PFSK-1 (cell line): ENCODE data around the gene NACAD.

Experiments
- FOXP2 ChIP-seq: optimal IDR thresholded peaks from 2 replicates; pipeline ENCODE3; 2011; ENCODE audit warnings: borderline replicate concordance, control low read depth, inconsistent platforms; ENCODE audit not compliant: insufficient read depth; ENCODE audit errors: extremely low read length, extremely low read depth
- POLR2AphosphoS5 ChIP-seq: IDR thresholded peaks from 2 replicates; pipeline ENCODE4 v1.6.1; 2012; ENCODE audit warnings: low read depth, mild to moderate bottlenecking, control low read depth, low read length, moderate library complexity
- REST ChIP-seq, 2 experiments: IDR thresholded peaks; 2 replicates each; pipeline versions ENCODE4 v1.6.1 to v1.8.0; 2011 to 2012; ENCODE audit warnings: low read depth in 2 of 2, low read length in 2 of 2, control low read depth in 1 of 2, inconsistent platforms in 1 of 2, mild to moderate bottlenecking in 1 of 2, moderate library complexity in 1 of 2; ENCODE audit not compliant: insufficient read depth in 1 of 2
- SIN3A ChIP-seq: IDR thresholded peaks from 2 replicates; pipeline ENCODE4 v1.6.1; 2012; ENCODE audit warnings: mild to moderate bottlenecking, low read length, moderate library complexity, borderline replicate concordance; ENCODE audit not compliant: insufficient read depth
- TAF1 ChIP-seq: IDR thresholded peaks from 2 replicates; pipeline ENCODE4 v1.6.1; 2012; ENCODE audit warnings: low read length, control low read depth, borderline replicate concordance; ENCODE audit not compliant: insufficient read depth

The NACAD gene

GRCh38 chr7:45052011-45052410, 36.8 kb downstream of the NACAD start:
- TF ChIP-seq FOXP2, result no peak
- TF ChIP-seq REST (IDR thresholded peaks at IDR 0.05; ENCODE audit: insufficient read depth in 1 of 2, low read depth in 2 of 2, low read length in 2 of 2), result no peak
- TF ChIP-seq TAF1, result no peak
- no peak for TF ChIP-seq POLR2AphosphoS5
- no peak for TF ChIP-seq SIN3A

- TF ChIP-seq TAF1, result no peak
- TF ChIP-seq FOXP2, result no peak
- no peak for TF ChIP-seq SIN3A
- TF ChIP-seq REST (IDR thresholded peaks at IDR 0.05; ENCODE audit: insufficient read depth in 1 of 2, low read depth in 2 of 2, low read length in 2 of 2), result no peak
- TF ChIP-seq POLR2AphosphoS5, result no peak
Measured at GRCh38 chr7:45050198-45050597, 38.6 kb downstream of the NACAD start.

GRCh38 chr7:45048748-45049147, 40.0 kb downstream of the NACAD start:
- TF ChIP-seq POLR2AphosphoS5 (no peak), REST (IDR thresholded peaks at IDR 0.05; ENCODE audit: insufficient read depth in 1 of 2, low read depth in 2 of 2, low read length in 2 of 2) (no peak), SIN3A (no peak), FOXP2 (no peak), TAF1 (no peak)

- TF ChIP-seq SIN3A (no peak), TAF1 (no peak), REST (IDR thresholded peaks at IDR 0.05; ENCODE audit: insufficient read depth in 1 of 2, low read depth in 2 of 2, low read length in 2 of 2) (no peak), FOXP2 (no peak), POLR2AphosphoS5 (no peak)
Measured at GRCh38 chr7:45044338-45044737, 44.4 kb downstream of the NACAD start.

- TF ChIP-seq SIN3A (no peak), TAF1 (no peak), FOXP2 (no peak), REST (IDR thresholded peaks at IDR 0.05; ENCODE audit: insufficient read depth in 1 of 2, low read depth in 2 of 2, low read length in 2 of 2) (no peak), POLR2AphosphoS5 (no peak)
Measured at GRCh38 chr7:45039106-45039505, 49.7 kb downstream of the NACAD start.
